K562 (cell line): ENCODE results near the gene STX11. TPM values are rescaled to one million over a fixed set of nuclear protein-coding genes. Genes with fewer than 3 reads are reported as not detected.

Experiments
- CHCHD3 ChIP-seq: fragments of 250-450 bp; sonication (Bioruptor Pico); IDR thresholded peaks from 2 replicates; pipeline ENCODE4 v2.1.2; 2022; ENCODE audit warnings: mild to moderate bottlenecking
- DMBX1 ChIP-seq: fragments of 250-450 bp; sonication (Bioruptor Pico); IDR thresholded peaks from 2 replicates; pipeline ENCODE4 v1.8.0; 2022; ENCODE audit warnings: inconsistent platforms, mild to moderate bottlenecking, moderate library complexity, borderline replicate concordance
- EWSR1 ChIP-seq: fragments of 450-650 bp; IDR thresholded peaks from 2 replicates; pipeline ENCODE4 v1.6.1; 2018; ENCODE audit warnings: borderline replicate concordance, mild to moderate bottlenecking, low read depth, moderate library complexity; ENCODE audit not compliant: partially characterized antibody
- HMBOX1 ChIP-seq: sonication (generic); IDR thresholded peaks from 2 replicates; pipeline ENCODE4 v1.6.1; 2016
- MBD1 ChIP-seq: fragments of 250-450 bp; sonication (Bioruptor Pico); IDR thresholded peaks from 2 replicates; pipeline ENCODE4 v1.8.0; 2022; ENCODE audit warnings: inconsistent platforms
- MLLT1 ChIP-seq, 2 experiments: fragments of 450-650 bp; IDR thresholded peaks; 2 replicates each; pipeline ENCODE4 v1.6.1; 2016
- MNT ChIP-seq, 2 experiments: fragments of 450-650 bp; conservative IDR thresholded peaks; 2 replicates each; pipeline ENCODE4 v1.6.1; 2017; ENCODE audit warnings: mild to moderate bottlenecking in 2 of 2, moderate library complexity in 2 of 2
- MXI1 ChIP-seq: IDR thresholded peaks from 2 replicates; pipeline ENCODE4 v1.6.1; 2011; ENCODE audit warnings: low read depth, mild to moderate bottlenecking, improper control_type of control experiment, low read length
- NRF1 ChIP-seq, 2 experiments: fragments of 450-650 bp; IDR thresholded peaks in 1 of 2; conservative IDR thresholded peaks in 1 of 2; 2 replicates each; pipeline ENCODE4 v1.6.1; 2014; ENCODE audit warnings: mild to moderate bottlenecking in 2 of 2
- PPARD ChIP-seq: fragments of 250-450 bp; sonication (Bioruptor Pico); IDR thresholded peaks from 2 replicates; pipeline ENCODE4 v1.8.0; 2022; ENCODE audit warnings: inconsistent platforms, mild to moderate bottlenecking, moderate library complexity
- PURB ChIP-seq: sonication (generic); formaldehyde crosslinking; IDR thresholded peaks from 2 replicates; pipeline ENCODE4 v1.9.0; 2021; ENCODE audit warnings: low read depth, mild to moderate bottlenecking, missing genetic modification reagents
- RUNX1 ChIP-seq: sonication (generic); IDR thresholded peaks from 2 replicates; pipeline ENCODE4 v1.6.1; 2016; ENCODE audit warnings: antibody characterized with exemption, low read depth
- SMAD2 ChIP-seq: fragments of 150-350 bp; IDR thresholded peaks from 2 replicates; pipeline ENCODE4 v1.6.1; 2014; ENCODE audit warnings: low read depth, mild to moderate bottlenecking, low read length
- SMARCE1 ChIP-seq: fragments of 450-650 bp; IDR thresholded peaks from 2 replicates; pipeline ENCODE4 v1.7.1; 2016; ENCODE audit warnings: mild to moderate bottlenecking
- TBP ChIP-seq: optimal IDR thresholded peaks from 2 replicates; pipeline ENCODE3; 2011; ENCODE audit warnings: low read depth, low read length, improper control_type of control experiment
- TEAD1 ChIP-seq, 2 experiments: fragments of 450-650 bp in 1 of 2; sonication (generic) in 1 of 2; formaldehyde crosslinking; IDR thresholded peaks; 2 replicates each; pipeline versions ENCODE4 v1.4.0 to v1.8.0; 2020 to 2022; ENCODE audit warnings: mild to moderate bottlenecking in 2 of 2, missing genetic modification reagents in 1 of 2
- TEAD2 ChIP-seq: fragments of 450-650 bp; IDR thresholded peaks from 2 replicates; pipeline ENCODE4 v1.6.1; 2016; ENCODE audit warnings: missing genetic modification characterization, control low read depth, missing compliant biosample characterization
- U2AF1 ChIP-seq: fragments of 200-400 bp; formaldehyde crosslinking; optimal IDR thresholded peaks from 2 replicates; pipeline ENCODE3; 2017; ENCODE audit warnings: mild to moderate bottlenecking, low read depth, low read length, moderate library complexity
- ZNF24 ChIP-seq: fragments of 450-650 bp; IDR thresholded peaks from 2 replicates; pipeline ENCODE4 v1.6.1; 2016
- ZNF398 ChIP-seq: fragments of 250-450 bp; sonication (Bioruptor Pico); IDR thresholded peaks from 2 replicates; pipeline ENCODE4 v1.8.0; 2021; ENCODE audit warnings: moderate library complexity, mild to moderate bottlenecking, inconsistent platforms
- ZNF644 ChIP-seq: fragments of 200-800 bp; sonication (Bioruptor generic); IDR thresholded peaks from 2 replicates; pipeline ENCODE4 v1.6.1; 2016; ENCODE audit warnings: low read depth, missing genetic modification characterization, missing compliant biosample characterization
- polyA plus RNA-seq, 8 experiments: library from polyadenylated mRNA; depleted of rRNA in 4 of 8; stranded (reverse) in 5 of 8; unstranded in 3 of 8; fragments of >200 nt; fragmentation: Nextera tagmentation in 2 of 8; fragmentation: Illumina TruSeq in 1 of 8; extraction: Ambion mirVana in 2 of 8; extraction: Trizol in 1 of 8; gene quantifications; 2 replicates each; pipeline versions ENCODE4 v1.2.1 to v1.2.3, GENCODE V29; 2011 to 2014; ENCODE audit warnings: inconsistent platforms in 1 of 8, missing spikeins in 1 of 8
- total RNA-seq, 7 experiments: library from RNA; depleted of rRNA in 6 of 7; stranded (reverse); fragments of >200 nt in 6 of 7; fragmentation: Illumina TruSeq in 2 of 7; extraction: Trizol in 2 of 7; gene quantifications; 2 replicates each; pipeline versions ENCODE4 v1.2.1 to v1.2.3, GENCODE V29; 2011 to 2021; ENCODE audit warnings: low replicate concordance in 1 of 7

Gene STX11
- total and polyA plus RNA-seq, 9 of the 15 experiments (the other 6 are each of a cell fraction or from before 2014, with no cell fraction given): 0.06 to 0.73 (median 0.40) TPM

GRCh38 chr6:144215932-144216667 lies 65.8 kb downstream of the STX11 start (continued):
- TF ChIP-seq MLLT1 (IDR thresholded peaks at IDR 0.05) (peak in 1 of 2 experiments; percentile 78; a peak in 2 of 4 replicates), CHCHD3 (no peak), U2AF1 (peak; percentile 98), PPARD (CRISPR knock-in tag) (no peak), MBD1 (CRISPR knock-in tag) (no peak), SMARCE1 (0 out of 2 replicates have a peak, but pooled peaks have one; percentile 33), MXI1 (no peak), MNT (conservative IDR thresholded peaks at IDR 0.05) (peak; percentile 74 to 85), ZNF644 (tag) (no peak), TEAD1 (CRISPR knock-in tag; IDR thresholded peaks at IDR 0.05) (peak in 1 of 2 experiments; percentile 92; a peak in 2 of 4 replicates), SMAD2 (no peak), HMBOX1 (no peak), NRF1 (conservative IDR thresholded peaks at IDR 0.05 in 1 of 2, IDR thresholded peaks at IDR 0.05 in 1 of 2) (peak; percentile 91 to 92), TBP (peak; percentile 100), EWSR1 (no peak), DMBX1 (CRISPR knock-in tag) (0 out of 2 replicates have a peak, but pooled peaks have one; percentile 35), RUNX1 (no peak), TEAD2 (no peak), ZNF398 (no peak), ZNF24 (peak; percentile 19; the same call in 1 of the 2 replicates), PURB (CRISPR knock-in tag) (no peak)
